Calu3 (cell line): Measurements from ENCODE around the gene TRAF2. TPM values are rescaled to one million over a fixed set of nuclear protein-coding genes. Genes with fewer than 3 reads are reported as not detected.
A peak's percentile ranks its signal among the peaks of the same experiment; 100 is the strongest.

Experiments used
- BruUV-seq: library from RNA; stranded (reverse); fragments of 400-500 nt; replicated peaks from 2 replicates; lab custom pipeline; 2021; lab: Mats Ljungman, UMichigan
- CTCF ChIA-PET: fragments of 300-600 bp; sonication (Branson Sonifier 250); formaldehyde crosslinking; loops from one replicate; lab custom pipeline; 2022; ENCODE audit warnings: antibody characterized with exemption; lab: Charles Lee
- DNase-seq: peaks from one replicate; pipeline ENCODE4 v3.0.0; 2022
- H3K27ac Mint-ChIP-seq: one replicate; pipeline ENCODE4 v1.8.0; 2022; ENCODE audit warnings: mixed read lengths; ENCODE audit not compliant: unreplicated experiment
- H3K27me3 Mint-ChIP-seq: one replicate; pipeline ENCODE4 v1.8.0; 2022; ENCODE audit warnings: mixed read lengths; ENCODE audit not compliant: unreplicated experiment
- H3K36me3 Mint-ChIP-seq: one replicate; pipeline ENCODE4 v1.8.0; 2022; ENCODE audit warnings: mild to moderate bottlenecking, moderate library complexity, mixed read lengths; ENCODE audit not compliant: insufficient read depth, unreplicated experiment
- H3K4me1 Mint-ChIP-seq: one replicate; pipeline ENCODE4 v1.8.0; 2022; ENCODE audit warnings: mild to moderate bottlenecking, low read depth, mixed read lengths; ENCODE audit not compliant: unreplicated experiment
- H3K4me3 Mint-ChIP-seq: one replicate; pipeline ENCODE4 v1.8.0; 2022; ENCODE audit warnings: mild to moderate bottlenecking, low read depth, moderate library complexity, mixed read lengths; ENCODE audit not compliant: unreplicated experiment
- H3K9me3 Mint-ChIP-seq: one replicate; pipeline ENCODE4 v1.8.0; 2022; ENCODE audit warnings: low read depth, mixed read lengths; ENCODE audit not compliant: unreplicated experiment
- CTCF ChIP-seq: fragments of 200-600 bp; IDR thresholded peaks from one replicate; pipeline ENCODE4 v1.8.0; 2022; ENCODE audit warnings: antibody characterized with exemption; ENCODE audit not compliant: unreplicated experiment
- intact Hi-C: fragments of 100-400 bp; cut with micrococcal nuclease; formaldehyde crosslinking; loops from one replicate; pipeline ENCODE4 v1.10.0; 2022; ENCODE audit not compliant: unreplicated experiment
- total RNA-seq: library from RNA; stranded (reverse); gene quantifications from 2 replicates; pipeline ENCODE4 v1.2.3, GENCODE V29; 2022

The TRAF2 gene
- total RNA-seq, 1 experiment from 2014 or later: 50.5 TPM

- H3K9me3 Mint-ChIP-seq: no peaks in the 10 kb centered on the region
- peaks cover 64% of the 10 kb centered on the region for H3K36me3 Mint-ChIP-seq
- intact Hi-C loops: no loop called here
- no peak overlapping the region for H3K4me3 Mint-ChIP-seq
- BruUV-seq: no TSS peak
- no peak for TF ChIP-seq CTCF
- peak overlapping the region; percentile 98 for H3K27ac Mint-ChIP-seq
- DNase-seq: no peak
- CTCF ChIA-PET: no interaction called here
- H3K4me1 Mint-ChIP-seq: peaks cover 5% of the 10 kb centered on the region
- no peaks in the 10 kb centered on the region for H3K27me3 Mint-ChIP-seq
Measured at GRCh38 chr9:136850866-136851775, 35.2 kb upstream of the TRAF2 start.

GRCh38 chr9:136851941-136852663 is 34.2 kb upstream of the TRAF2 start, which contains the start of gene MAMDC4:
Gene MAMDC4 (plus strand): TSS chr9:136852346. CDS start chr9:136852417, 71 bp downstream.
- DNase-seq: no peak
- H3K4me3 Mint-ChIP-seq: no peak within 1 kb of the TSS
- H3K9me3 Mint-ChIP-seq: no peaks in the 10 kb centered on the region
- no TSS peak for BruUV-seq
- H3K4me1 Mint-ChIP-seq: peaks cover 5% of the 10 kb centered on the region
- intact Hi-C loops: no loop called here
- no peaks in the 10 kb centered on the region for H3K27me3 Mint-ChIP-seq
- TF ChIP-seq CTCF: no peak
- H3K27ac Mint-ChIP-seq: no peak within 1 kb of the TSS
- H3K36me3 Mint-ChIP-seq: peaks cover 55% of the 10 kb centered on the region
- CTCF ChIA-PET: no interaction called here

- Mint-ChIP-seq H3K4me3 (no peak overlapping the region), H3K27ac (no peak overlapping the region), H3K4me1 (peaks cover 2% of the 10 kb centered on the region), H3K9me3 (no peaks in the 10 kb centered on the region), H3K36me3 (peaks cover 47% of the 10 kb centered on the region), H3K27me3 (no peaks in the 10 kb centered on the region)
- intact Hi-C loops: no loop called here
- CTCF ChIA-PET: no interaction called here
- TF ChIP-seq CTCF: no peak
- BruUV-seq: no TSS peak
- DNase-seq: no peak
Measured at GRCh38 chr9:136852664-136853595, 33.4 kb upstream of the TRAF2 start.

GRCh38 chr9:136853596-136854112 is 32.7 kb upstream of the TRAF2 start:
- H3K4me3 Mint-ChIP-seq: no peak overlapping the region
- H3K27me3 Mint-ChIP-seq: no peaks in the 10 kb centered on the region
- DNase-seq: no peak
- no peaks in the 10 kb centered on the region for H3K9me3 Mint-ChIP-seq
- H3K27ac Mint-ChIP-seq: no peak overlapping the region
- TF ChIP-seq CTCF: no peak
- CTCF ChIA-PET: no interaction called here
- H3K4me1 Mint-ChIP-seq: no peaks in the 10 kb centered on the region
- intact Hi-C loops: no loop called here
- no TSS peak for BruUV-seq
- H3K36me3 Mint-ChIP-seq: peaks cover 40% of the 10 kb centered on the region
